ENCODE measurements around the gene OTOG.

Gene OTOG

GRCh38 chr11:17673951-17674350 is 126.9 kb downstream of the OTOG start:
- Mint-ChIP-seq H3K27ac (no peak overlapping the region), H3K9me3 (peaks cover 14 to 20% of the 10 kb centered on the region in 2 donors), H3K4me1 (no peaks in the 10 kb centered on the region), H3K27me3 (peaks cover 20% of the 10 kb centered on the region in 2 donors), H3K36me3 (peaks cover 0 to 3% of the 10 kb centered on the region in 2 donors), H3K4me3 (no peak overlapping the region)
- ATAC-seq (replicated peaks) (no peak), DNase-seq (no peak)

DNA sequence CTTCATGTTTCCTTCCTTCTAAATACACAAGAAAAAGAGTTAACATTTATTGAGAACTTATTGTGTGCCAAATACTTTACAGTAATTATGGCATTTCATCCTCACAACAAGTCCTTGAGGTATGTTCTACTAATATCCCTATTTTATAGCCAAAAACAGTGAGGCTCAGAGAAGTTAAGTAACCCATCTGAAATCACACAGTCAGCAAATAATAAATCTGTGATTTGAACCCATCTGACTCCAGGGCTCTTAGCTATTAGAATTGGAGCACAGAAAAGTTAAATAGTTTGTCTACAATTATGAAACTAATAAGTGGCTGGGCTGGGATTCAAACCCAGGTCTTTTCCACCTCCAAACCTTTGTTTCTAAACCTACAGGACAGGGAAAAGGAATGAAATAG is 135.8 kb downstream of the OTOG start:
- H3K4me1 Mint-ChIP-seq: no peaks in the 10 kb centered on the region
- H3K27ac Mint-ChIP-seq: no peak overlapping the region
- ATAC-seq (replicated peaks): no peak
- DNase-seq: no peak
- H3K9me3 Mint-ChIP-seq: no peaks in the 10 kb centered on the region
- H3K36me3 Mint-ChIP-seq: no peaks in the 10 kb centered on the region
- H3K4me3 Mint-ChIP-seq: no peak overlapping the region
- peaks cover 10 to 29% of the 10 kb centered on the region in 2 donors for H3K27me3 Mint-ChIP-seq

GRCh38 chr11:17683377-17684161 is 136.5 kb downstream of the OTOG start:
- no peak overlapping the region for H3K4me3 Mint-ChIP-seq
- H3K36me3 Mint-ChIP-seq: no peaks in the 10 kb centered on the region
- no peaks in the 10 kb centered on the region for H3K4me1 Mint-ChIP-seq
- ATAC-seq (replicated peaks): no peak
- peaks cover 10 to 29% of the 10 kb centered on the region in 2 donors for H3K27me3 Mint-ChIP-seq
- H3K9me3 Mint-ChIP-seq: no peaks in the 10 kb centered on the region
- no peak for DNase-seq
- no peak overlapping the region for H3K27ac Mint-ChIP-seq

DNA sequence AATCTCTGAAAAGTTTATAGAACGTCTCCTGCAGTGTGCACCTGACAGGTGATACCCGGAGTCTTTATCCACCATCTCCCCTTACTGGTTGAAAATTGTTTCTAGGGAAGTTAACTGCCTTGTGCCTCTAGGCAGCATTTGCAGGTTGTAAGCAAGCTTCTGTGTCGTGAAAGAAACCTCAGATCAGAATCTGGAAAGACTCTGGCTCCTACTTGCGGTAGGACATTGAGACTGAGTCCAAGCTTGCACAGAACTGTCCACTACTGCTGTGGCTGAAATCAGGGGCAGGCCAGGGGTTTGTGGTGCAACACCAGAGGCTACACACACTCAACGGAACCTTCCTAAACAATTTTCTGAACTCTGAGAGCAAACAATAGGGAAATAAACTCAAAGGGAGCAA is 137.5 kb downstream of the OTOG start:
- Mint-ChIP-seq H3K36me3 (no peaks in the 10 kb centered on the region), H3K4me1 (no peaks in the 10 kb centered on the region), H3K27ac (no peak overlapping the region), H3K9me3 (no peaks in the 10 kb centered on the region), H3K4me3 (no peak overlapping the region), H3K27me3 (peaks cover 10 to 29% of the 10 kb centered on the region in 2 donors)
- DNase-seq: no peak
- no peak for ATAC-seq (replicated peaks)

DNA sequence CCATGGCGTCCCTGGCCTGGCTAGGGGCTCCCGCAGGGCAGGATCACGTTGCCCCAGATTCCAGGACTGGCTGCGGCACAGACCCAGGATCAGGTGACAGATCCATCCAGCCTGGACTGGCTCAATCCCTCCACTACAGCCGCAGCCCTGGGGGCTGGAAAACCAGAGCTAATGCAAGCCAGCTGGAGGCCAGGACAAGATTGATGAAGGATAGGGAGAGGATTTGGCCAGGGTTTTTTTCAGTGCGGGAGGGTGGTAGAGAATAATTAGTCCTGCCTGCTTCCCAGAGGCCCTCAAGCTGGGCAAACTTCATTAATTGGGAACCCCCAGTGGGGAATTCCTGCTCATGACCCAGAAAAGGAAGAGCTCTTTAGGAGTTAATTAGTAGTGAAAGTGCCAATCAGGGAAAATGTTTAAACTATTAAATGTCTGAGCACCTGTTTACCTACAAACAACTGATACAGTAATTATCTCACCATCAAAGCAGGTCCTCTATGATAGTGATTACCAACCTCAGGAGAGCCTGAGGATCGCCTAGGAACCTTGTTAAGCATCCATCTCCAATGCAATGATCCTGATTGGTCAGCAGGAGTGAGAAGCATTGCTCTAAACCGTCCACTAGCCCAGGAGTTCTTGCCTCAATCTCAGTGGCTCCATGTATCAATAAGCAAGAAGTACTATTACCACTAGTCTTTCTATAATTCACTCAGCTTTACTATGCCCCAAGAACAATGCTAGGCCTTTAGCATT is 139.3 kb downstream of the OTOG start:
- ATAC-seq (replicated peaks) (no peak), DNase-seq (no peak)
- no peaks in the 10 kb centered on the region for H3K4me1 Mint-ChIP-seq
- no peaks in the 10 kb centered on the region for H3K36me3 Mint-ChIP-seq
- no peaks in the 10 kb centered on the region for H3K9me3 Mint-ChIP-seq
- no peak overlapping the region for H3K4me3 Mint-ChIP-seq
- H3K27me3 Mint-ChIP-seq: peaks cover 4 to 20% of the 10 kb centered on the region in 2 donors
- no peak overlapping the region for H3K27ac Mint-ChIP-seq

DNA sequence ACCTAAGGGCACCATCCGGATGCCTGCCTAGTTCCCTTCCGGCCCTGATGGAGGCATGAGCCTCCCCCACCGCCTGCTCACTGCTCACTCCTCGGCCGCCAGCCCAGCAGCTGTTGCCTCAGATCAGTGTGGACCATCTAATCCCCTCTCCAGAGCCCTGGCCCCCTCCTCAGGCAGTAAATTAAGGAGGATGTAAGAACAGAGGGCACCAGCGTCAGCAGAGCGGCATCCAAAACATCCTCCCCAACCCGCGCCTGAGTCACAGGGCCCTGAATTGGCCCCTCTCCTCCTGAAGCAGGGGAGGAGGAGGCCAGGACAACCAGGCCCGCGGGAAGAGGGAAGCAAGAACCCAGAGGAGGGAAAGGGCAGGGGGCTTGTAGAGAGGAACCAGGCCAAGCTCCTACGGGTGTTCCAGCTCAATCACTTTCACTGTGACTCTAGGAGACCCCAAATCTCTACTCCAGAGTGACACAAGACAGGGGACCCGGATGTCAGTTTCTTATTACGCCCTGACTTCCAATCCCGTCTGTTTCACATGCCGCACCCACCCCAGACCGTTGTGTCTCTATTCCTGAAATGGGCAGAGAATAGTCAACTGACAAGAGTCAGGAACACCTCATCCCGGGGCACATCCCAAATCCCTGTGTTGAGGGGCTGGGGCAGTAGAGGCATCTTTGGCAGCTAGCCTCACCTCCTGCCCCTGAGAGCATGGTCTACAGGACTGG is 141.0 kb downstream of the OTOG start:
- Mint-ChIP-seq H3K4me1 (no peaks in the 10 kb centered on the region), H3K27ac (no peak overlapping the region), H3K4me3 (no peak overlapping the region), H3K27me3 (peaks cover 9 to 29% of the 10 kb centered on the region in 2 donors), H3K9me3 (no peaks in the 10 kb centered on the region), H3K36me3 (no peaks in the 10 kb centered on the region)
- no peak for DNase-seq
- no peak for ATAC-seq (replicated peaks)

GRCh38 chr11:17691550-17691949 is 144.5 kb downstream of the OTOG start:
- Mint-ChIP-seq H3K36me3 (no peaks in the 10 kb centered on the region), H3K4me3 (no peak overlapping the region), H3K4me1 (peaks cover 4 to 5% of the 10 kb centered on the region in 2 donors), H3K27me3 (peaks cover 32 to 41% of the 10 kb centered on the region in 2 donors), H3K9me3 (no peaks in the 10 kb centered on the region), H3K27ac (no peak overlapping the region)
- ATAC-seq (replicated peaks) (no peak), DNase-seq (no peak)

- H3K27ac Mint-ChIP-seq: no peak overlapping the region
- DNase-seq: no peak
- H3K27me3 Mint-ChIP-seq: peaks cover 36 to 41% of the 10 kb centered on the region in 2 donors
- H3K4me3 Mint-ChIP-seq: no peak overlapping the region
- H3K36me3 Mint-ChIP-seq: no peaks in the 10 kb centered on the region
- no peaks in the 10 kb centered on the region for H3K9me3 Mint-ChIP-seq
- no peak for ATAC-seq (replicated peaks)
- peaks cover 4 to 5% of the 10 kb centered on the region in 2 donors for H3K4me1 Mint-ChIP-seq
These were observed 144.9 kb downstream of the OTOG start for GRCh38 chr11:17691976-17692375.

GRCh38 chr11:17692931-17693330 is 145.9 kb downstream of the OTOG start:
- Mint-ChIP-seq H3K36me3 (no peaks in the 10 kb centered on the region), H3K9me3 (no peaks in the 10 kb centered on the region), H3K27ac (no peak overlapping the region), H3K4me1 (peaks cover 4 to 5% of the 10 kb centered on the region in 2 donors), H3K27me3 (peaks cover 42 to 48% of the 10 kb centered on the region in 2 donors), H3K4me3 (no peak overlapping the region)
- ATAC-seq (replicated peaks) (no peak), DNase-seq (no peak)

DNA sequence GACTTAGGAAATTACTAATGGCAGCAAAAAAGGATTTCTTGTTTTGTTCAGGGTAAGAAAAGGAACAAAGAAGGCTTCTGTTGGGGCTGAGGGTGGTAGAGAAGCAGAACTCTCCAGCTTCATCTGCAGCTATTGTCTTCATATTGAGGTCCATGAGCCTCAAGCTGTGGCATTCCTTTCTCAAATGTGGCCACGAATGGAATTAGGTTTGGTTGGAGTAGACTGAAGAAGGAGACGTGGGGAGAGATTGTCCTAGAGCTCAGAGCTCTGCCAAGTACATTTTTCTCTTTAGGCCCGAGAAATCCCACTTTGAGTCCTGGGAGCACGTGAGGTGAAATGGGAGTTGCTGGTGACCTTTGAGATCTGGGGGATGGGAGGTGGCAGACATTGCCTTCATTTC is 146.5 kb downstream of the OTOG start:
- peaks cover 42 to 53% of the 10 kb centered on the region in 2 donors for H3K27me3 Mint-ChIP-seq

GRCh38 chr11:17694494-17695110 is 147.5 kb downstream of the OTOG start:
- Mint-ChIP-seq H3K27ac (no peak overlapping the region), H3K4me3 (no peak overlapping the region), H3K4me1 (peaks cover 4 to 5% of the 10 kb centered on the region in 2 donors), H3K27me3 (peaks cover 42 to 53% of the 10 kb centered on the region in 2 donors), H3K36me3 (no peaks in the 10 kb centered on the region), H3K9me3 (no peaks in the 10 kb centered on the region)
- no peak for ATAC-seq (replicated peaks)
- DNase-seq: no peak

More for the DNA sequence above, 146.5 kb downstream of the OTOG start:
- no peaks in the 10 kb centered on the region for H3K36me3 Mint-ChIP-seq
- H3K4me1 Mint-ChIP-seq: peaks cover 4 to 5% of the 10 kb centered on the region in 2 donors
- H3K9me3 Mint-ChIP-seq: no peaks in the 10 kb centered on the region
- DNase-seq: no peak
- H3K27ac Mint-ChIP-seq: no peak overlapping the region
- no peak for ATAC-seq (replicated peaks)
- H3K4me3 Mint-ChIP-seq: no peak overlapping the region

GRCh38 chr11:17695454-17696441 is 148.7 kb downstream of the OTOG start:
- ATAC-seq (replicated peaks) (no peak), DNase-seq (no peak)
- no peaks in the 10 kb centered on the region for H3K36me3 Mint-ChIP-seq
- no peaks in the 10 kb centered on the region for H3K9me3 Mint-ChIP-seq
- H3K4me1 Mint-ChIP-seq: peaks cover 4 to 5% of the 10 kb centered on the region in 2 donors
- peaks cover 42 to 53% of the 10 kb centered on the region in 2 donors for H3K27me3 Mint-ChIP-seq
- H3K27ac Mint-ChIP-seq: no peak overlapping the region
- H3K4me3 Mint-ChIP-seq: no peak overlapping the region

GRCh38 chr11:17696741-17697140 is 149.7 kb downstream of the OTOG start:
- no peak for ATAC-seq (replicated peaks)
- Mint-ChIP-seq H3K27me3 (peaks cover 40 to 50% of the 10 kb centered on the region in 2 donors), H3K27ac (no peak overlapping the region), H3K9me3 (no peaks in the 10 kb centered on the region), H3K4me1 (peaks cover 4 to 5% of the 10 kb centered on the region in 2 donors), H3K4me3 (no peak overlapping the region), H3K36me3 (no peaks in the 10 kb centered on the region)
- DNase-seq: no peak
